ENCODE measurements around the gene ZNF524.
A peak's percentile ranks its signal among the peaks of the same experiment; 100 is the strongest.

The ZNF524 gene

GRCh38 chr19:55644842-55645511 lies 44.9 kb downstream of the ZNF524 start:
- no peak for TF ChIP-seq TAF1 (IDR thresholded peaks at IDR 0.05; ENCODE audit: borderline replicate concordance, insufficient read depth, low read length)
- no peak for TF ChIP-seq FOXP2 (optimal IDR thresholded peaks at IDR 0.05; ENCODE audit: borderline replicate concordance, extremely low read depth, extremely low read length, insufficient read depth)
- no peak for TF ChIP-seq SIN3A (IDR thresholded peaks at IDR 0.05; ENCODE audit: borderline replicate concordance, insufficient read depth, low read length)
- TF ChIP-seq POLR2AphosphoS5 (IDR thresholded peaks at IDR 0.05; ENCODE audit: low read depth, low read length) = no peak
- TF ChIP-seq REST (IDR thresholded peaks at IDR 0.05; ENCODE audit: insufficient read depth in 1 of 2, low read depth in 2 of 2, low read length in 2 of 2) = no peak

- TF ChIP-seq FOXP2 (optimal IDR thresholded peaks at IDR 0.05; ENCODE audit: borderline replicate concordance, extremely low read depth, extremely low read length, insufficient read depth) (no peak), SIN3A (IDR thresholded peaks at IDR 0.05; ENCODE audit: borderline replicate concordance, insufficient read depth, low read length) (no peak), TAF1 (IDR thresholded peaks at IDR 0.05; ENCODE audit: borderline replicate concordance, insufficient read depth, low read length) (no peak), POLR2AphosphoS5 (IDR thresholded peaks at IDR 0.05; ENCODE audit: low read depth, low read length) (no peak), REST (IDR thresholded peaks at IDR 0.05; ENCODE audit: insufficient read depth in 1 of 2, low read depth in 2 of 2, low read length in 2 of 2) (no peak)
Measured at GRCh38 chr19:55645512-55645881, 45.4 kb downstream of the ZNF524 start.

GRCh38 chr19:55646889-55647731 lies 47.0 kb downstream of the ZNF524 start:
- TF ChIP-seq POLR2AphosphoS5 (IDR thresholded peaks at IDR 0.05; ENCODE audit: low read depth, low read length) = peak; percentile 44; the same call in 1 of the 2 replicates
- no peak for TF ChIP-seq SIN3A (IDR thresholded peaks at IDR 0.05; ENCODE audit: borderline replicate concordance, insufficient read depth, low read length)

GRCh38 chr19:55647732-55648584 lies 47.9 kb downstream of the ZNF524 start, which contains the start of gene CCDC106:
CCDC106 (plus strand) TSS chr19:55648212; CDS start chr19:55649047, 835 bp downstream.
- TF ChIP-seq TAF1 (IDR thresholded peaks at IDR 0.05; ENCODE audit: borderline replicate concordance, insufficient read depth, low read length) (0 out of 2 replicates have a peak, but pooled peaks have one; percentile 12), REST (IDR thresholded peaks at IDR 0.05; ENCODE audit: insufficient read depth in 1 of 2, low read depth in 2 of 2, low read length in 2 of 2) (no peak), FOXP2 (optimal IDR thresholded peaks at IDR 0.05; ENCODE audit: borderline replicate concordance, extremely low read depth, extremely low read length, insufficient read depth) (peak; percentile 78)

- TF ChIP-seq SIN3A (IDR thresholded peaks at IDR 0.05; ENCODE audit: borderline replicate concordance, insufficient read depth, low read length) (no peak), REST (IDR thresholded peaks at IDR 0.05; ENCODE audit: insufficient read depth in 1 of 2, low read depth in 2 of 2, low read length in 2 of 2) (no peak), TAF1 (IDR thresholded peaks at IDR 0.05; ENCODE audit: borderline replicate concordance, insufficient read depth, low read length) (no peak), FOXP2 (optimal IDR thresholded peaks at IDR 0.05; ENCODE audit: borderline replicate concordance, extremely low read depth, extremely low read length, insufficient read depth) (no peak), POLR2AphosphoS5 (IDR thresholded peaks at IDR 0.05; ENCODE audit: low read depth, low read length) (no peak)
Measured at GRCh38 chr19:55648585-55649267, 48.6 kb downstream of the ZNF524 start.
